Measurements from ENCODE around the gene SFMBT2.

- no peak for TF ChIP-seq MAX (IDR thresholded peaks at IDR 0.05)
- no peak for TF ChIP-seq RAD21 (IDR thresholded peaks at IDR 0.05; ENCODE audit: low read depth)
- TF ChIP-seq CEBPB (IDR thresholded peaks at IDR 0.05), result no peak
- TF ChIP-seq CREB1 (IDR thresholded peaks at IDR 0.05; ENCODE audit: low read depth), result no peak
- TF ChIP-seq, protein P1, sequence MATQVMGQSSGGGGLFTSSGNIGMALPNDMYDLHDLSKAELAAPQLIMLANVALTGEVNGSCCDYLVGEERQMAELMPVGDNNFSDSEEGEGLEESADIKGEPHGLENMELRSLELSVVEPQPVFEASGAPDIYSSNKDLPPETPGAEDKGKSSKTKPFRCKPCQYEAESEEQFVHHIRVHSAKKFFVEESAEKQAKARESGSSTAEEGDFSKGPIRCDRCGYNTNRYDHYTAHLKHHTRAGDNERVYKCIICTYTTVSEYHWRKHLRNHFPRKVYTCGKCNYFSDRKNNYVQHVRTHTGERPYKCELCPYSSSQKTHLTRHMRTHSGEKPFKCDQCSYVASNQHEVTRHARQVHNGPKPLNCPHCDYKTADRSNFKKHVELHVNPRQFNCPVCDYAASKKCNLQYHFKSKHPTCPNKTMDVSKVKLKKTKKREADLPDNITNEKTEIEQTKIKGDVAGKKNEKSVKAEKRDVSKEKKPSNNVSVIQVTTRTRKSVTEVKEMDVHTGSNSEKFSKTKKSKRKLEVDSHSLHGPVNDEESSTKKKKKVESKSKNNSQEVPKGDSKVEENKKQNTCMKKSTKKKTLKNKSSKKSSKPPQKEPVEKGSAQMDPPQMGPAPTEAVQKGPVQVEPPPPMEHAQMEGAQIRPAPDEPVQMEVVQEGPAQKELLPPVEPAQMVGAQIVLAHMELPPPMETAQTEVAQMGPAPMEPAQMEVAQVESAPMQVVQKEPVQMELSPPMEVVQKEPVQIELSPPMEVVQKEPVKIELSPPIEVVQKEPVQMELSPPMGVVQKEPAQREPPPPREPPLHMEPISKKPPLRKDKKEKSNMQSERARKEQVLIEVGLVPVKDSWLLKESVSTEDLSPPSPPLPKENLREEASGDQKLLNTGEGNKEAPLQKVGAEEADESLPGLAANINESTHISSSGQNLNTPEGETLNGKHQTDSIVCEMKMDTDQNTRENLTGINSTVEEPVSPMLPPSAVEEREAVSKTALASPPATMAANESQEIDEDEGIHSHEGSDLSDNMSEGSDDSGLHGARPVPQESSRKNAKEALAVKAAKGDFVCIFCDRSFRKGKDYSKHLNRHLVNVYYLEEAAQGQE (IDR thresholded peaks at IDR 0.05; ENCODE audit: low read depth), result no peak
- no peak for TF ChIP-seq TEAD4 (IDR thresholded peaks at IDR 0.05)
- no peak for TF ChIP-seq TAF1 (IDR thresholded peaks at IDR 0.05; ENCODE audit: low read depth)
Measured at GRCh38 chr10:7277867-7278266, 133.0 kb downstream of the SFMBT2 start.

All from Ishikawa (cell line).